MM.1S (cell line): ENCODE data around the gene KDM5A.

ENCODE experiments used
- DNase-seq: peaks from one replicate; pipeline ENCODE4 v3.0.0-alpha.2; 2015
- H2AFZ ChIP-seq: fragments of 300-600 bp; sonication (generic); 2 replicates; pipeline ENCODE4 v1.6.0; 2016; ENCODE audit warnings: antibody characterized with exemption, low read length
- H3F3A ChIP-seq: fragments of 300-600 bp; sonication (generic); 2 replicates; pipeline ENCODE4 v1.6.1; 2016; ENCODE audit warnings: mild to moderate bottlenecking, antibody characterized with exemption, low read length, moderate library complexity, mixed read lengths; ENCODE audit not compliant: insufficient read depth
- H3K27ac ChIP-seq: fragments of 300-600 bp; sonication (generic); 2 replicates; pipeline ENCODE4 v1.5.1; 2016; ENCODE audit warnings: mild to moderate bottlenecking, low read length
- H3K27me3 ChIP-seq: fragments of 300-600 bp; sonication (generic); replicated peaks from 2 replicates; pipeline ENCODE4 v1.6.0; 2016; ENCODE audit warnings: low read length; ENCODE audit not compliant: insufficient read depth
- H3K36me3 ChIP-seq: fragments of 300-600 bp; sonication (generic); replicated peaks from 2 replicates; pipeline ENCODE4 v1.6.1; 2016; ENCODE audit warnings: mild to moderate bottlenecking, low read length, mixed read lengths; ENCODE audit not compliant: insufficient read depth
- H3K4me1 ChIP-seq: fragments of 300-600 bp; sonication (generic); 2 replicates; pipeline ENCODE4 v1.6.1; 2016; ENCODE audit warnings: low read length, mixed read lengths
- H3K4me2 ChIP-seq: fragments of 300-600 bp; sonication (generic); 2 replicates; pipeline ENCODE4 v1.6.0; 2016; ENCODE audit warnings: low read depth, low read length
- H3K4me3 ChIP-seq: fragments of 300-600 bp; sonication (generic); 2 replicates; pipeline ENCODE4 v1.5.1; 2016; ENCODE audit warnings: low read length, mixed read lengths
- H3K79me2 ChIP-seq: fragments of 300-600 bp; sonication (generic); 2 replicates; pipeline ENCODE4 v1.6.1; 2016; ENCODE audit warnings: mixed run types, low read length, mixed read lengths
- H3K9ac ChIP-seq: fragments of 300-600 bp; sonication (generic); 2 replicates; pipeline ENCODE4 v1.6.1; 2016; ENCODE audit warnings: low read length, mixed read lengths
- H3K9me2 ChIP-seq: fragments of 300-600 bp; sonication (generic); replicated peaks from 2 replicates; pipeline ENCODE4 v1.6.1; 2016; ENCODE audit warnings: mild to moderate bottlenecking, low read length, mixed read lengths; ENCODE audit not compliant: insufficient read depth
- H3K9me3 ChIP-seq: fragments of 300-600 bp; sonication (generic); replicated peaks from 2 replicates; pipeline ENCODE4 v1.6.1; 2016; ENCODE audit warnings: mild to moderate bottlenecking, low read length, mixed read lengths; ENCODE audit not compliant: insufficient read depth
- H4K20me1 ChIP-seq: fragments of 300-600 bp; sonication (generic); 2 replicates; pipeline ENCODE4 v1.6.1; 2016; ENCODE audit warnings: mild to moderate bottlenecking, low read length, moderate library complexity, mixed read lengths; ENCODE audit not compliant: insufficient read depth
- CTCF ChIP-seq: fragments of 300-600 bp; sonication (generic); IDR thresholded peaks from 2 replicates; pipeline ENCODE4 v1.5.1; 2016; ENCODE audit warnings: antibody characterized with exemption, low read length, mixed read lengths
- EZH2 ChIP-seq: fragments of 300-600 bp; sonication (generic); optimal IDR thresholded peaks from 2 replicates; pipeline ENCODE3; 2017; ENCODE audit warnings: low read depth, mild to moderate bottlenecking, antibody characterized with exemption, low read length, mixed read lengths
- EZH2phosphoT487 ChIP-seq: fragments of 300-600 bp; sonication (generic); IDR thresholded peaks from 2 replicates; pipeline ENCODE4 v1.6.1; 2018; ENCODE audit warnings: antibody characterized with exemption, low read length

Gene KDM5A

GRCh38 chr12:323507-323906 lies 65.6 kb downstream of the KDM5A start:
- Histone ChIP-seq H3K9ac (no peak overlapping the region), H4K20me1 (no peaks in the 10 kb centered on the region), H3K9me2 (no peaks in the 10 kb centered on the region), H3K79me2 (no peaks in the 10 kb centered on the region), H2AFZ (no peak overlapping the region), H3K9me3 (no peaks in the 10 kb centered on the region), H3K4me3 (no peak overlapping the region), H3K4me2 (no peak overlapping the region), H3K27ac (no peak overlapping the region), H3K27me3 (no peaks in the 10 kb centered on the region), H3K4me1 (0 out of 2 replicates have a peak, but pooled peaks cover 4% of the 10 kb centered on the region), H3F3A (no peaks in the 10 kb centered on the region), H3K36me3 (peaks cover 3% of the 10 kb centered on the region; the same call in 1 of the 2 replicates)
- no peak for DNase-seq
- TF ChIP-seq CTCF: no peak
- TF ChIP-seq EZH2phosphoT487: no peak
- no peak for TF ChIP-seq EZH2

- Histone ChIP-seq H3K27me3 (no peaks in the 10 kb centered on the region), H3K9ac (no peak overlapping the region), H3K4me1 (0 out of 2 replicates have a peak, but pooled peaks cover 4% of the 10 kb centered on the region), H2AFZ (no peak overlapping the region), H4K20me1 (no peaks in the 10 kb centered on the region), H3F3A (no peaks in the 10 kb centered on the region), H3K79me2 (no peaks in the 10 kb centered on the region), H3K9me2 (no peaks in the 10 kb centered on the region), H3K4me3 (no peak overlapping the region), H3K27ac (no peak overlapping the region), H3K36me3 (peaks cover 3% of the 10 kb centered on the region; the same call in 1 of the 2 replicates), H3K9me3 (no peaks in the 10 kb centered on the region), H3K4me2 (no peak overlapping the region)
- TF ChIP-seq CTCF (no peak), EZH2 (no peak), EZH2phosphoT487 (no peak)
- no peak for DNase-seq
Measured at GRCh38 chr12:321606-322326, 67.4 kb downstream of the KDM5A start.

- no peak overlapping the region for H3K4me3 ChIP-seq
- no peak overlapping the region for H3K27ac ChIP-seq
- DNase-seq: no peak
- H3K36me3 ChIP-seq: peaks cover 3% of the 10 kb centered on the region; the same call in 1 of the 2 replicates
- H3F3A ChIP-seq: no peaks in the 10 kb centered on the region
- no peak overlapping the region for H3K9ac ChIP-seq
- no peaks in the 10 kb centered on the region for H3K79me2 ChIP-seq
- no peaks in the 10 kb centered on the region for H3K27me3 ChIP-seq
- no peaks in the 10 kb centered on the region for H4K20me1 ChIP-seq
- no peaks in the 10 kb centered on the region for H3K9me2 ChIP-seq
- no peak overlapping the region for H3K4me2 ChIP-seq
- H3K4me1 ChIP-seq: no peaks in the 10 kb centered on the region
- H2AFZ ChIP-seq: no peak overlapping the region
- TF ChIP-seq EZH2phosphoT487 (no peak), EZH2 (no peak), CTCF (no peak)
- no peaks in the 10 kb centered on the region for H3K9me3 ChIP-seq
Measured at GRCh38 chr12:318759-319515, 70.2 kb downstream of the KDM5A start.
